HCT116 (cell line): Measurements from ENCODE around the gene HMCN2. TPM values are rescaled to one million over a fixed set of nuclear protein-coding genes. Genes with fewer than 3 reads are reported as not detected.

Experiments used
- ATAC-seq: fragments of 200-7000 bp; cut with Tn5 transposase; 2 replicates; pipeline ENCODE4 v1.9.1; 2020; ENCODE audit warnings: mild to moderate bottlenecking, moderate library complexity
- BruUV-seq: library from RNA; stranded (reverse); fragments of 400-500 nt; replicated peaks from 2 replicates; lab custom pipeline; 2021; lab: Mats Ljungman, UMichigan
- CTCF ChIA-PET: fragments of 300-600 bp; sonication (Branson Sonifier 250); formaldehyde crosslinking; loops from one replicate; lab custom pipeline; 2021; ENCODE audit warnings: antibody characterized with exemption; lab: Charles Lee
- POLR2A ChIA-PET: fragments of 300-600, 350-600 bp; sonication (Branson Sonifier 250); formaldehyde crosslinking; loops from one replicate; lab custom pipeline; 2021; ENCODE audit warnings: antibody characterized with exemption; lab: Charles Lee
- RAD21 ChIA-PET, 2 experiments: fragments of 300-600 bp; sonication (Branson Sonifier 250); formaldehyde crosslinking; loops; one replicate each; lab custom pipeline; 2023; ENCODE audit warnings: low total read pairs in 2 of 2; ENCODE audit not compliant: uncharacterized antibody in 2 of 2, unreplicated experiment in 2 of 2, low non-redundant PET in 1 of 2; lab: Charles Lee
- DNase-seq: peaks from one replicate; pipeline ENCODE4 v3.0.0-alpha.2; 2010; ENCODE audit warnings: low read depth, low spot score
- H2AFZ ChIP-seq: fragments of 200-600 bp; shearing (Covaris generic), sonication (generic); 2 replicates; pipeline ENCODE4 v1.6.1; 2017; ENCODE audit warnings: low read depth, mixed run types, mixed read lengths, antibody characterized with exemption, low read length; ENCODE audit not compliant: poor library complexity, severe bottlenecking
- H3K27ac ChIP-seq: 2 replicates; pipeline ENCODE4 v1.5.1; 2012; ENCODE audit warnings: low read depth, low read length
- H3K27me3 ChIP-seq: fragments of 200-600 bp; sonication (generic); 2 replicates; pipeline ENCODE4 v1.6.1; 2016; ENCODE audit warnings: mixed run types, low read length, mixed read lengths; ENCODE audit not compliant: insufficient read depth
- H3K36me3 ChIP-seq, 2 experiments: fragments of 200-500 bp in 1 of 2; fragments of 200-600 bp in 1 of 2; sonication (Bioruptor generic) in 1 of 2; sonication (generic) in 1 of 2; 2 replicates each; pipeline versions ENCODE4 v1.5.1 to v1.6.1; 2014 to 2016; ENCODE audit warnings: low read length in 2 of 2, inconsistent platforms in 1 of 2, mixed read lengths in 1 of 2, mixed run types in 1 of 2; ENCODE audit not compliant: insufficient read depth in 2 of 2, control insufficient read depth in 1 of 2
- H3K4me1 ChIP-seq, 2 experiments: fragments of 200-600 bp in 1 of 2; sonication (generic) in 1 of 2; 2 replicates each; pipeline versions ENCODE4 v1.5.1 to v1.6.1; 2012 to 2017; ENCODE audit warnings: low read length in 2 of 2, inconsistent platforms in 1 of 2, mild to moderate bottlenecking in 1 of 2, mixed read lengths in 1 of 2, mixed run types in 1 of 2, moderate library complexity in 1 of 2; ENCODE audit not compliant: insufficient read depth in 2 of 2, control insufficient read depth in 1 of 2
- H3K4me2 ChIP-seq: fragments of 200-600 bp; sonication (generic); 2 replicates; pipeline ENCODE4 v1.6.1; 2017; ENCODE audit warnings: mixed run types, low read length, mixed read lengths
- H3K4me3 ChIP-seq, 2 experiments: fragments of 200-600 bp in 1 of 2; sonication (generic) in 1 of 2; replicated peaks in 1 of 2; 2 replicates each; pipeline ENCODE4 v1.5.1; 2011 to 2016; ENCODE audit warnings: low read length in 2 of 2, control low read depth in 1 of 2, low read depth in 1 of 2, mild to moderate bottlenecking in 1 of 2, mixed read lengths in 1 of 2, mixed run types in 1 of 2
- H3K79me2 ChIP-seq: fragments of 200-600 bp; sonication (generic); 2 replicates; pipeline ENCODE4 v1.6.1; 2017; ENCODE audit warnings: mild to moderate bottlenecking, mixed run types, low read length, moderate library complexity, mixed read lengths; ENCODE audit not compliant: insufficient read depth
- H3K9ac ChIP-seq: fragments of 200-600 bp; sonication (generic); 2 replicates; pipeline ENCODE4 v1.6.1; 2016; ENCODE audit warnings: low read length, mixed read lengths
- H3K9me2 ChIP-seq: fragments of 200-600 bp; sonication (generic), shearing (Covaris generic); 2 replicates; pipeline ENCODE4 v1.6.1; 2017; ENCODE audit warnings: mixed run types, mild to moderate bottlenecking, moderate library complexity; ENCODE audit not compliant: insufficient read depth
- H3K9me3 ChIP-seq, 2 experiments: fragments of 200-500 bp in 1 of 2; fragments of 200-600 bp in 1 of 2; sonication (Bioruptor generic) in 1 of 2; sonication (generic) in 1 of 2; 2 replicates each; pipeline ENCODE4 v1.6.1; 2014 to 2017; ENCODE audit warnings: low read length in 2 of 2, mixed read lengths in 2 of 2, inconsistent platforms in 1 of 2, low read depth in 1 of 2, mild to moderate bottlenecking in 1 of 2, mixed run types in 1 of 2, moderate library complexity in 1 of 2; ENCODE audit not compliant: control insufficient read depth in 1 of 2, insufficient read depth in 1 of 2
- H4K20me1 ChIP-seq: fragments of 200-600 bp; sonication (generic), shearing (Covaris generic); 2 replicates; pipeline ENCODE4 v1.6.1; 2017; ENCODE audit warnings: mixed run types, mild to moderate bottlenecking, moderate library complexity; ENCODE audit not compliant: insufficient read depth
- EGR1 ChIP-seq: IDR thresholded peaks from 2 replicates; pipeline ENCODE4 v1.6.1; 2012; ENCODE audit warnings: low read depth
- EZH2 ChIP-seq: fragments of 200-600 bp; sonication (generic); IDR thresholded peaks from 2 replicates; pipeline ENCODE4 v1.6.1; 2017; ENCODE audit warnings: antibody characterized with exemption, mixed run types
- POLR2A ChIP-seq: IDR thresholded peaks from 2 replicates; pipeline ENCODE4 v1.7.0; 2011; ENCODE audit warnings: borderline replicate concordance; ENCODE audit not compliant: insufficient read depth, insufficient read length; ENCODE audit errors: extremely low read depth
- TCF7L2 ChIP-seq: IDR thresholded peaks from 2 replicates; pipeline ENCODE4 v1.7.0; 2011; ENCODE audit warnings: borderline replicate concordance, inconsistent platforms; ENCODE audit not compliant: insufficient read depth, insufficient read length; ENCODE audit errors: extremely low read depth
- intact Hi-C: fragments of 100-400 bp; cut with micrococcal nuclease; formaldehyde crosslinking; loops from 2 replicates; pipeline ENCODE4 v1.10.0; 2022
- total RNA-seq: library from RNA; stranded (reverse); gene quantifications from one replicate; pipeline ENCODE4 v1.2.1, GENCODE V29; 2021; ENCODE audit not compliant: unreplicated experiment
- TF ChIP-seq, protein P1 (sequence below), 3 experiments: fragments of 200-600 bp in 1 of 3; sonication (generic) in 1 of 3; IDR thresholded peaks in 2 of 3; conservative IDR thresholded peaks in 1 of 3; 2 replicates each; pipeline ENCODE4 v1.5.1; 2012 to 2017; ENCODE audit warnings: low read depth in 2 of 3, low read length in 2 of 3, antibody characterized with exemption in 1 of 3, borderline replicate concordance in 1 of 3, control low read depth in 1 of 3, mild to moderate bottlenecking in 1 of 3, mixed read lengths in 1 of 3, mixed run types in 1 of 3, moderate library complexity in 1 of 3; ENCODE audit not compliant: insufficient read depth in 1 of 3

Gene HMCN2
- total RNA-seq, 1 experiment from 2014 or later: 0.22 TPM

GRCh38 chr9:130447193-130447816, 181.7 kb downstream of the HMCN2 start:
- no peak for DNase-seq
- H3K27ac ChIP-seq: no peak overlapping the region
- H4K20me1 ChIP-seq: no peaks in the 10 kb centered on the region
- H3K36me3 ChIP-seq: no peaks in the 10 kb centered on the region
- POLR2A ChIA-PET: interaction anchor here (1.5 kb wide), 2 partner anchors 20 to 246 kb away, joined by 3 to 4 read pairs; partner anchors contain the start of gene EXOSC2
- H3K4me1 ChIP-seq: peaks cover 35 to 46% of the 10 kb centered on the region in 2 experiments
- H3K4me3 ChIP-seq: no peak overlapping the region
- no peaks in the 10 kb centered on the region for H3K79me2 ChIP-seq
- no peaks in the 10 kb centered on the region for H3K9me2 ChIP-seq
- intact Hi-C loops: no loop called here
- no peak overlapping the region for H3K9ac ChIP-seq
- ATAC-seq: no peak
- RAD21 ChIA-PET: interaction anchor here in 1 of 2 experiments (0.7 kb wide), 1 partner anchor 13 kb away, joined by 3 read pairs; no protein-coding TSS in a partner anchor
- no peak for TF ChIP-seq TCF7L2
- no peak for TF ChIP-seq EZH2
- TF ChIP-seq POLR2A: no peak
- TF ChIP-seq EGR1: no peak
- TF ChIP-seq, protein P1, sequence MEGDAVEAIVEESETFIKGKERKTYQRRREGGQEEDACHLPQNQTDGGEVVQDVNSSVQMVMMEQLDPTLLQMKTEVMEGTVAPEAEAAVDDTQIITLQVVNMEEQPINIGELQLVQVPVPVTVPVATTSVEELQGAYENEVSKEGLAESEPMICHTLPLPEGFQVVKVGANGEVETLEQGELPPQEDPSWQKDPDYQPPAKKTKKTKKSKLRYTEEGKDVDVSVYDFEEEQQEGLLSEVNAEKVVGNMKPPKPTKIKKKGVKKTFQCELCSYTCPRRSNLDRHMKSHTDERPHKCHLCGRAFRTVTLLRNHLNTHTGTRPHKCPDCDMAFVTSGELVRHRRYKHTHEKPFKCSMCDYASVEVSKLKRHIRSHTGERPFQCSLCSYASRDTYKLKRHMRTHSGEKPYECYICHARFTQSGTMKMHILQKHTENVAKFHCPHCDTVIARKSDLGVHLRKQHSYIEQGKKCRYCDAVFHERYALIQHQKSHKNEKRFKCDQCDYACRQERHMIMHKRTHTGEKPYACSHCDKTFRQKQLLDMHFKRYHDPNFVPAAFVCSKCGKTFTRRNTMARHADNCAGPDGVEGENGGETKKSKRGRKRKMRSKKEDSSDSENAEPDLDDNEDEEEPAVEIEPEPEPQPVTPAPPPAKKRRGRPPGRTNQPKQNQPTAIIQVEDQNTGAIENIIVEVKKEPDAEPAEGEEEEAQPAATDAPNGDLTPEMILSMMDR (IDR thresholded peaks at IDR 0.05 in 2 of 3, conservative IDR thresholded peaks at IDR 0.05 in 1 of 3; ENCODE audit: borderline replicate concordance in 1 of 3, insufficient read depth in 1 of 3, low read depth in 2 of 3, low read length in 2 of 3): no peak
- H3K4me2 ChIP-seq: peak overlapping the region; percentile 99; the same call in 1 of the 2 replicates
- no peaks in the 10 kb centered on the region for H3K9me3 ChIP-seq
- BruUV-seq: no TSS peak
- CTCF ChIA-PET: interaction anchor here (1.2 kb wide), 1 partner anchor 246 kb away, joined by 3 read pairs; the partner anchor contains the start of gene EXOSC2
- H2AFZ ChIP-seq: no peak overlapping the region
- no peaks in the 10 kb centered on the region for H3K27me3 ChIP-seq
